Measurements from ENCODE around the gene DLG1.

The DLG1 gene

GRCh38 chr3:197017003-197017402 lies 281.4 kb downstream of the DLG1 start:
- no peak overlapping the region for H3K4me3 ChIP-seq (ENCODE audit: low read depth, low read length)
- in situ Hi-C loops (cut with HindIII; ENCODE audit: low sequenced_read_pairs), result no loop called here
- DNase-seq (ENCODE audit: low read depth, low spot score), result no peak
- TF ChIP-seq CTCF (IDR thresholded peaks at IDR 0.05; ENCODE audit: low read depth, low read length), result no peak

- no peak for DNase-seq (ENCODE audit: low read depth, low spot score)
- no peak overlapping the region for H3K4me3 ChIP-seq (ENCODE audit: low read depth, low read length)
- in situ Hi-C loops (cut with HindIII; ENCODE audit: low sequenced_read_pairs), result no loop called here
- TF ChIP-seq CTCF (IDR thresholded peaks at IDR 0.05; ENCODE audit: low read depth, low read length), result no peak
These were observed 282.3 kb downstream of the DLG1 start for GRCh38 chr3:197015790-197016736.

- H3K4me3 ChIP-seq (ENCODE audit: low read depth, low read length), result no peak overlapping the region
- TF ChIP-seq CTCF (IDR thresholded peaks at IDR 0.05; ENCODE audit: low read depth, low read length), result no peak
- in situ Hi-C loops (cut with HindIII; ENCODE audit: low sequenced_read_pairs), result no loop called here
- no peak for DNase-seq (ENCODE audit: low read depth, low spot score)
These were observed 283.4 kb downstream of the DLG1 start for GRCh38 chr3:197014942-197015575.

GRCh38 chr3:197014024-197014423 lies 284.4 kb downstream of the DLG1 start:
- H3K4me3 ChIP-seq (ENCODE audit: low read depth, low read length), result no peak overlapping the region
- no peak for DNase-seq (ENCODE audit: low read depth, low spot score)
- in situ Hi-C loops (cut with HindIII; ENCODE audit: low sequenced_read_pairs), result no loop called here
- no peak for TF ChIP-seq CTCF (IDR thresholded peaks at IDR 0.05; ENCODE audit: low read depth, low read length)

GRCh38 chr3:197012540-197012883 lies 285.9 kb downstream of the DLG1 start:
- DNase-seq (ENCODE audit: low read depth, low spot score), result no peak
- no peak for TF ChIP-seq CTCF (IDR thresholded peaks at IDR 0.05; ENCODE audit: low read depth, low read length)
- in situ Hi-C loops (cut with HindIII; ENCODE audit: low sequenced_read_pairs), result no loop called here
- H3K4me3 ChIP-seq (ENCODE audit: low read depth, low read length), result no peak overlapping the region

GRCh38 chr3:197011780-197012539 lies 286.5 kb downstream of the DLG1 start:
- no peak for TF ChIP-seq CTCF (IDR thresholded peaks at IDR 0.05; ENCODE audit: low read depth, low read length)
- no peak for DNase-seq (ENCODE audit: low read depth, low spot score)
- in situ Hi-C loops (cut with HindIII; ENCODE audit: low sequenced_read_pairs), result no loop called here
- no peak overlapping the region for H3K4me3 ChIP-seq (ENCODE audit: low read depth, low read length)
